Peyer's patch (tissue), 4 donors: ENCODE results near the gene ANKUB1.

Experiments
- POLR2A ChIP-seq, 2 donors: fragments of 450-650 bp; IDR thresholded peaks; one replicate each; pipeline ENCODE4 v1.5.1; 2017; ENCODE audit warnings: antibody characterized with exemption in 2 of 2, mild to moderate bottlenecking in 2 of 2, moderate library complexity in 2 of 2
- TF ChIP-seq, protein P1 (sequence below), 6 experiments: fragments of 450-650 bp in 4 of 6; fragments of 200-600 bp in 2 of 6; sonication (generic) in 1 of 6; IDR thresholded peaks; one replicate each; pipeline ENCODE4 v1.5.1; 2017 to 2019; ENCODE audit warnings: antibody characterized with exemption in 6 of 6, mild to moderate bottlenecking in 3 of 6, moderate library complexity in 1 of 6

GRCh38 chr3:149790698-149791097, 1.7 kb downstream of the ANKUB1 start:
- TF ChIP-seq, protein P1, sequence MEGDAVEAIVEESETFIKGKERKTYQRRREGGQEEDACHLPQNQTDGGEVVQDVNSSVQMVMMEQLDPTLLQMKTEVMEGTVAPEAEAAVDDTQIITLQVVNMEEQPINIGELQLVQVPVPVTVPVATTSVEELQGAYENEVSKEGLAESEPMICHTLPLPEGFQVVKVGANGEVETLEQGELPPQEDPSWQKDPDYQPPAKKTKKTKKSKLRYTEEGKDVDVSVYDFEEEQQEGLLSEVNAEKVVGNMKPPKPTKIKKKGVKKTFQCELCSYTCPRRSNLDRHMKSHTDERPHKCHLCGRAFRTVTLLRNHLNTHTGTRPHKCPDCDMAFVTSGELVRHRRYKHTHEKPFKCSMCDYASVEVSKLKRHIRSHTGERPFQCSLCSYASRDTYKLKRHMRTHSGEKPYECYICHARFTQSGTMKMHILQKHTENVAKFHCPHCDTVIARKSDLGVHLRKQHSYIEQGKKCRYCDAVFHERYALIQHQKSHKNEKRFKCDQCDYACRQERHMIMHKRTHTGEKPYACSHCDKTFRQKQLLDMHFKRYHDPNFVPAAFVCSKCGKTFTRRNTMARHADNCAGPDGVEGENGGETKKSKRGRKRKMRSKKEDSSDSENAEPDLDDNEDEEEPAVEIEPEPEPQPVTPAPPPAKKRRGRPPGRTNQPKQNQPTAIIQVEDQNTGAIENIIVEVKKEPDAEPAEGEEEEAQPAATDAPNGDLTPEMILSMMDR (IDR thresholded peaks at IDR 0.05): no peak
- TF ChIP-seq POLR2A (IDR thresholded peaks at IDR 0.05): no peak
